GM12875 (cell line): ENCODE results near the gene LAMTOR2.
A peak's percentile ranks its signal among the peaks of the same experiment; 100 is the strongest.

Experiments used
- H3K4me3 ChIP-seq: one replicate; pipeline ENCODE4 v1.5.1; 2011; ENCODE audit warnings: low read depth, low read length, control low read depth
- TF ChIP-seq, protein P1 (sequence below): IDR thresholded peaks from 2 replicates; pipeline ENCODE4 v1.5.1; 2011; ENCODE audit warnings: low read depth, mild to moderate bottlenecking, control low read depth, inconsistent platforms, low read length, moderate library complexity, borderline replicate concordance; ENCODE audit not compliant: insufficient read depth

LAMTOR2 gene

DNA sequence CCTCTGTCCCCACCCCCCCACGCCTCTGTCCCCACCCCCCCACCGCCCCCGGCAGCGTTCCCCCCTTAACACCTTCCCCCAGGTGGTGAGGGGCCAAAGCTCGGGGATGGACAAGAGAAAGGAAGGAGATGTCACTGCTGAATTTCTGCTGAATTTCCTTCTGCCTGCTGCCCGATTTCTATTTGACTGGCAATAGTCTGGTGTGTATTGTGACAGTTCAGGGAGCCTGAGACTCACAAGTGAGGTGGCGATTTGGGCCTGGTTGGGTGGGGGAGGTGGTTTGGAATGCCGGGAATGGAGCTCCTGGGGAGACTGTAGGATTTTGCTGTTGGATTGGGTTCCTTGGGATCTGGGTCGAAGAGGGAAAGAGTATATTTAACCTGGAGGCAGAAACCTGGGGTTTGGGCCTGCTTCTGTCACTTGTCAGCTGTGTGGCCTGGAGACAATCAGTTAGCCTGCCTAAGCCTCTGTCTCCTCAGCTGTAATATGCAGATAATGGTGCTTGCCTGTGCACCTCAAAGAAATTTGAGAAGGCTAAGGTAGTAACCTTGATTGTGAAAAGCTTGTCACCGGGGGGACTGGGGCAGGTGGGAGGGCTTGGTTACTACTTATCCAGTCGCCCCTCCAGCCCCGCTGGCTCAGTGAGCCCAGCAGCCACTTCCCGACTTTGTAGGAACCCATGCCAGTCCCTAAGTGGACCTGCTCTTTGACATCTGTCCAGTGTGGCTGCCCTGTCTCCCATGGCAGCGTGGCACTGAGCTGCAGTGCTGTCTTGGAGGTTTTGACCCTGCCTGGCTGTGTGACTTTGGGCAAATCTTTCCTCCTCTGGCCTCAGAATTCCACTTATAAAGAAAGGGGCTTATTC is 52.3 kb downstream of the LAMTOR2 start:
- TF ChIP-seq, protein P1, sequence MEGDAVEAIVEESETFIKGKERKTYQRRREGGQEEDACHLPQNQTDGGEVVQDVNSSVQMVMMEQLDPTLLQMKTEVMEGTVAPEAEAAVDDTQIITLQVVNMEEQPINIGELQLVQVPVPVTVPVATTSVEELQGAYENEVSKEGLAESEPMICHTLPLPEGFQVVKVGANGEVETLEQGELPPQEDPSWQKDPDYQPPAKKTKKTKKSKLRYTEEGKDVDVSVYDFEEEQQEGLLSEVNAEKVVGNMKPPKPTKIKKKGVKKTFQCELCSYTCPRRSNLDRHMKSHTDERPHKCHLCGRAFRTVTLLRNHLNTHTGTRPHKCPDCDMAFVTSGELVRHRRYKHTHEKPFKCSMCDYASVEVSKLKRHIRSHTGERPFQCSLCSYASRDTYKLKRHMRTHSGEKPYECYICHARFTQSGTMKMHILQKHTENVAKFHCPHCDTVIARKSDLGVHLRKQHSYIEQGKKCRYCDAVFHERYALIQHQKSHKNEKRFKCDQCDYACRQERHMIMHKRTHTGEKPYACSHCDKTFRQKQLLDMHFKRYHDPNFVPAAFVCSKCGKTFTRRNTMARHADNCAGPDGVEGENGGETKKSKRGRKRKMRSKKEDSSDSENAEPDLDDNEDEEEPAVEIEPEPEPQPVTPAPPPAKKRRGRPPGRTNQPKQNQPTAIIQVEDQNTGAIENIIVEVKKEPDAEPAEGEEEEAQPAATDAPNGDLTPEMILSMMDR = no peak
- peak overlapping the region; percentile 12 for H3K4me3 ChIP-seq

DNA sequence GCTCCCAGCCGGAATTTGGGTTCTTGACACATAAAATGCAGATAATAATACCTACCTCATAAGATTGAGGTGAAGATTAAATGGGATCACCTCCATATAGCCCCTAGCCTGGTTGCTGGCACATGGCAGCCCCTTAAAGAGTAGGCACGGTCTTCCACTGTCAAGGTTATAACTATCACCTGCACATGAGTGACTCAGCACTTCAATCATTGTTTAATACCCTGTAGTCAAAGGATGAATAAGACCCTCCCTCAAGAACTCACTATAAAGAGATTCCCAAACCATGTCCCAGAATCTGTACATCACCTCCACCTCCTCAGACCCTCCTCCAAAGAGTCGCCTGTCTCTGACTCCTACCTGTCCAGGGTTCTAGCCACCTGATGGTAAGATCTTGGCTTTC is 53.5 kb downstream of the LAMTOR2 start:
- TF ChIP-seq, protein P1 = no peak

More for the DNA sequence above, 53.5 kb downstream of the LAMTOR2 start:
- no peak overlapping the region for H3K4me3 ChIP-seq
